Umbilical cord (tissue), 2 donors: Measurements from ENCODE around the gene ZC3H12D. TPM values are rescaled to one million over a fixed set of nuclear protein-coding genes. Genes with fewer than 3 reads are reported as not detected.

Source experiments
- DNase-seq: peaks from one replicate; pipeline ENCODE4 v3.0.0-alpha.2; 2015; ENCODE audit warnings: low spot score
- total RNA-seq: library from RNA; depleted of rRNA; stranded (reverse); fragments of >200 nt; gene quantifications from one replicate; pipeline ENCODE4 v1.2.3, GENCODE V29; 2014; ENCODE audit warnings: low replicate concordance; ENCODE audit not compliant: insufficient read depth

ZC3H12D gene
- total RNA-seq, 1 donor from 2014 or later = 5.5 TPM

GRCh38 chr6:149414821-149415220, 70.0 kb downstream of the ZC3H12D start:
- no peak for DNase-seq

- no peak for DNase-seq
Observed at GRCh38 chr6:149414009-149414408, 70.8 kb downstream of the ZC3H12D start.

- DNase-seq = no peak
Observed at GRCh38 chr6:149410557-149410956, 74.3 kb downstream of the ZC3H12D start.

- DNase-seq = no peak
Observed at GRCh38 chr6:149409617-149410016, 75.2 kb downstream of the ZC3H12D start.

- DNase-seq = peak; percentile 6
Observed at GRCh38 chr6:149405823-149406765, 78.7 kb downstream of the ZC3H12D start.

- DNase-seq = no peak
Observed at GRCh38 chr6:149403534-149403933, 81.3 kb downstream of the ZC3H12D start.

GRCh38 chr6:149400050-149400449, 84.8 kb downstream of the ZC3H12D start, which contains the start of gene SUMO4:
SUMO4 (plus strand) TSS chr6:149400262; CDS start chr6:149400392, 130 bp downstream.
- DNase-seq = no peak

GRCh38 chr6:149397384-149397783, 87.4 kb downstream of the ZC3H12D start:
- DNase-seq = no peak

Other genes starting within 250 kb of the ZC3H12D start
- gene TAB2, start 167.3 kb downstream of the ZC3H12D start, total RNA-seq = 51.0 TPM
- 17.3 TPM for gene SUMO4, start 84.8 kb downstream of the ZC3H12D start, total RNA-seq
- gene PPIL4, start 61.0 kb upstream of the ZC3H12D start, total RNA-seq = 46.7 TPM
- gene GINM1, start 81.4 kb upstream of the ZC3H12D start, total RNA-seq = 69.8 TPM
- 27.2 TPM for gene KATNA1, start 163.7 kb upstream of the ZC3H12D start, total RNA-seq
- 10.1 TPM for gene LATS1, start 233.1 kb upstream of the ZC3H12D start, total RNA-seq